ENCODE results near the gene CLUH. TPM values are rescaled to one million over a fixed set of nuclear protein-coding genes. Genes with fewer than 3 reads are reported as not detected.
"Not testable (repeated sequence)": the region's sequence is repeated elsewhere in the genome, so short reads cannot be mapped to it uniquely, and the experiment has no call there.

CLUH gene
- polyA plus RNA-seq, 1 experiment, result 7.1 TPM

DNA sequence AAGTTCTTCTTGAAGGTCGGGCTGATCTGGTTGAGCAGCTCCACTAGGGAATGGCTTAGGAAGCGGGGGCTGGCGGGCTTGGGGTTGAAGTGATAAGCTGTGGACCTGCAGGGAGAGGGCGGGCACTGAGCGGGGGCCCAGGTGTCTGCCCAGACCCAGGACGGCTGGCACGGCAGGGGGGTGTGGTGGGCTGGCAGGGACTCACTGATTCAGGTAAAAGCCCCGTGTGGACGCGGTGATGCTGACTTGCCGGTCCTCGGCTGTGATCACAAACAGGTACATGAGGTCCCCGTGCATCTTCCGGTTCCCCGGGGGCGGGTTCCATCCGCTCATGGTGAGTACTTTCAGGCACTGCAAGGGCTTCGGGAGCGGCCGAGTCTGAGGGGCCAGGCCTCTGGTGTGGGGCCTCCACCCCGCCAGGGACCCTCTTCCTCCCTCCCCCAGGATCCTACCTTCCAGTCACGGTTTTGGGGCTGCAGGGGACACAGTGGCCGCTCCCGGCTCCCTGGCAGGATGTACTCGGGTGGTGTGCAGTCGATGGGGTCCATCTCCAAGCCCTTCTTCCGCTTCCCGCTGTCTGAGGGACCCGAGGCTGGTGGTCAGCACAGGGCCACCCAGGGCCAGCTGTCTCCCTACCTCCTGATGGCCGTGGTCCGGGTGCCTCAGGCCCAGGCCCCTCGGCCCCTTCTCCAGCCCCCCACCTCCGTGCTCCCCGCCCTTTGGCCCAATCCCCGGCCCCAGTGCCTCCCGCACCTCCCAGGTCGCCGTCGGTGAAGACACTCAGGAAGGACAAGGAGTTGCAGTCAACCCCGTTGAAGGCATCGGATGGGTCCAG lies 10.2 kb downstream of the CLUH start:
- ChIA-PET POLR2A (no interaction called here), CTCF (no interaction called here)
- Histone ChIP-seq H3K27ac (ENCODE audit: low read depth, low read length) (no peak overlapping the region), H3K4me3 (ENCODE audit: low read depth, low read length) (no peak overlapping the region), H3K9me3 (ENCODE audit: control insufficient read depth, insufficient read depth, low read length) (no peaks in the 10 kb centered on the region; the same call in 1 of the 2 replicates), H3K27me3 (ENCODE audit: control insufficient read depth, insufficient read depth, low read length) (no peaks in the 10 kb centered on the region)
- no peak for DNase-seq (ENCODE audit: low read depth, low spot score)
- TF ChIP-seq, protein P1, sequence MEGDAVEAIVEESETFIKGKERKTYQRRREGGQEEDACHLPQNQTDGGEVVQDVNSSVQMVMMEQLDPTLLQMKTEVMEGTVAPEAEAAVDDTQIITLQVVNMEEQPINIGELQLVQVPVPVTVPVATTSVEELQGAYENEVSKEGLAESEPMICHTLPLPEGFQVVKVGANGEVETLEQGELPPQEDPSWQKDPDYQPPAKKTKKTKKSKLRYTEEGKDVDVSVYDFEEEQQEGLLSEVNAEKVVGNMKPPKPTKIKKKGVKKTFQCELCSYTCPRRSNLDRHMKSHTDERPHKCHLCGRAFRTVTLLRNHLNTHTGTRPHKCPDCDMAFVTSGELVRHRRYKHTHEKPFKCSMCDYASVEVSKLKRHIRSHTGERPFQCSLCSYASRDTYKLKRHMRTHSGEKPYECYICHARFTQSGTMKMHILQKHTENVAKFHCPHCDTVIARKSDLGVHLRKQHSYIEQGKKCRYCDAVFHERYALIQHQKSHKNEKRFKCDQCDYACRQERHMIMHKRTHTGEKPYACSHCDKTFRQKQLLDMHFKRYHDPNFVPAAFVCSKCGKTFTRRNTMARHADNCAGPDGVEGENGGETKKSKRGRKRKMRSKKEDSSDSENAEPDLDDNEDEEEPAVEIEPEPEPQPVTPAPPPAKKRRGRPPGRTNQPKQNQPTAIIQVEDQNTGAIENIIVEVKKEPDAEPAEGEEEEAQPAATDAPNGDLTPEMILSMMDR (IDR thresholded peaks at IDR 0.05; ENCODE audit: low read depth, low read length), result no peak

DNA sequence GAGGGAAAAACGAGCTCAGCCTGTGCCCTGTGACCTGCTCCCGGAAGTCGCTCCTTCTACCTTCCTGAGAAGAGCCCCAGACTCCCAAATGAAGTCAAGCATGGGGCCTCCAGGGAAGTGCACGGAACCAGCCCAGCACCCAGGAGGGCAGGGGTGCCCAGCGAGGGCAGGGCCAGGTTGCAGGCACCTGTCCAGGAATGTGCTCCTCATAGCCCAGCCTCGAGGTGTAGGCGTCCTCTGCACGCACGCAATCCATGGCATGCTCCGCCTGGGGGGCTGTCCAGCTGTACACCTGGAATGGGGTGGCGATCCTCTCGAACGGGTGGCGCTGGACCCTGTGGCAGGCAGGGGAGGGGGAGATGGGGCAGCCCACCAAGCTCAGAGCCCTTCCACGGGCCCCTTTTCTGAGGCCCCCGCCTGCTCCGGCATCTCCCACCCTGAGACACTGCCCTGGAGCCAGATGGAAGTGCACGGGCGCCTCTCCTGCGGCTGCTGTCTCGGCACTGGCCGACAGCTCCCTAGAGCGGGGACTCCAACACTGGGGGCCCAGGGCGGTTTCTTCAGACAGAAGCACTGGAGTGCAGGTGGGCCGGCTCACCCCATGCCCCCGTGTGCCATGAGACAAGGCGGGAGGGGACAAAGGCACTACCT lies 10.9 kb downstream of the CLUH start:
- no peaks in the 10 kb centered on the region for H3K27me3 ChIP-seq (ENCODE audit: control insufficient read depth, insufficient read depth, low read length)
- no peaks in the 10 kb centered on the region; the same call in 1 of the 2 replicates for H3K9me3 ChIP-seq (ENCODE audit: control insufficient read depth, insufficient read depth, low read length)
- ChIA-PET POLR2A (interaction anchor here (0.7 kb wide), 1 partner anchor 10 kb away, joined by 5 read pairs; no protein-coding TSS in a partner anchor), CTCF (interaction anchor here (1.2 kb wide), 1 partner anchor 25 kb away, joined by 3 read pairs; no protein-coding TSS in a partner anchor)
- TF ChIP-seq, protein P1 (IDR thresholded peaks at IDR 0.05; ENCODE audit: low read depth, low read length), result no peak
- no peak overlapping the region for H3K27ac ChIP-seq (ENCODE audit: low read depth, low read length)
- DNase-seq (ENCODE audit: low read depth, low spot score), result no peak
- no peak overlapping the region for H3K4me3 ChIP-seq (ENCODE audit: low read depth, low read length)

DNA sequence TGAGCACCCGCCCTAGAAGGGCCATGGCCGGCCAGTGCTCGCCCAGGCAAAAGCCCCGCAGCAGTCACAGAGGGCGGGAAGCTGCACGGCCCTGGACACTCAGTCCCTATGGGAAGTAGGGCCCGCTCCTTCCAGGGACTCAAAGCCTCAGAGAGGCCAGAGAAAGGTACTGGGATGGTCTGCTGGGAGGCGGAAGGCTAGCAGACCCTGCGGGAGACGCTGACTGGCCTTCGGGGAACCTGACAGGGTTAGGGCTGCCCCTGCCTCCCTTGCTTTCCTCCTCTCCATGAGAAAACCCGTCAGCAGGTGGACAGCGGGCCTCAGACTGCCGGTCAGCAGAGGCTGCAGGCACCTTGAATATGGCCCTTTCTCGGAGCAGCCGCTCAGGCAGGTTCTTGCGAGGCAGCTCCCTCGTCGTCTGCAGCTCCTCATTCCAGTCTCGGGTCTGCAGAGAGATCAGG lies 11.5 kb downstream of the CLUH start:
- H3K27ac ChIP-seq (ENCODE audit: low read depth, low read length), result no peak overlapping the region
- CTCF ChIA-PET, result interaction anchor here (1.2 kb wide), 1 partner anchor 24 kb away, joined by 3 read pairs; no protein-coding TSS in a partner anchor
- H3K9me3 ChIP-seq (ENCODE audit: control insufficient read depth, insufficient read depth, low read length), result no peaks in the 10 kb centered on the region; the same call in 1 of the 2 replicates
- TF ChIP-seq, protein P1 (IDR thresholded peaks at IDR 0.05; ENCODE audit: low read depth, low read length), result no peak
- no peak for DNase-seq (ENCODE audit: low read depth, low spot score)
- no peak overlapping the region for H3K4me3 ChIP-seq (ENCODE audit: low read depth, low read length)
- POLR2A ChIA-PET, result interaction anchor here (0.7 kb wide), 2 partner anchors 10 to 968 kb away, joined by 5 to 10 read pairs; no protein-coding TSS in a partner anchor
- no peaks in the 10 kb centered on the region for H3K27me3 ChIP-seq (ENCODE audit: control insufficient read depth, insufficient read depth, low read length)

DNA sequence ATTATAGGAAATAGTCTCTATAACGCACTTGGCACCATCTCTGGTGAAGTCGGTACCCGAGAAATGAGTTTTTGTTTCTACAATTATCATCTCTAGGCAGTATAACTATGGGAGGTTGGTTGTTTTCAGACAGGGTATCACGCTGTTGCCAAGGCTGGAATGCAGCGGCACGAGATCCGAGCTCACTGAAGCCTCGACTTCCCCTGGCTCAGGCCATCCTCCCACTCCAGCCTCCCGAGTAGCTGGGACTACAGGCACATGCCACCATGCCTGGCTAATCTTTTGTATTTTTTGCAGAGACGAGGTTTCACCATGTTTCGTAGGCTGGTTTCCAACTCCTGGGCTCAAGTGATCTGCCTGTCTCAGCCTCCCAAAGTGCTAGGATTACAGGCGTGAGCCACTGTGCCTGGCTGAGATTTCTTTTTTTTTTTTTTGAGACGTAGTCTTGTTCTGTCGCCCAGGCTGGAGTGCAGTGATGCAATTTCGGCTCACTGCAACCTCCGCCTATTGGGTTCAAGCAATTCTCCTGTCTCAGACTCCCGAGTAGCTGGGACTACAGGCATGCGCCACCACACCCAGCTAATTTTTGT lies 12.3 kb downstream of the CLUH start:
- H3K9me3 ChIP-seq (ENCODE audit: control insufficient read depth, insufficient read depth, low read length); H3K27me3 ChIP-seq (ENCODE audit: control insufficient read depth, insufficient read depth, low read length); H3K4me3 ChIP-seq (ENCODE audit: low read depth, low read length); H3K27ac ChIP-seq (ENCODE audit: low read depth, low read length); DNase-seq (ENCODE audit: low read depth, low spot score): not testable (repeated sequence)
- CTCF ChIA-PET, result interaction anchor here (1.2 kb wide), 1 partner anchor 24 kb away, joined by 3 read pairs; no protein-coding TSS in a partner anchor
- POLR2A ChIA-PET, result interaction anchor here (0.7 kb wide), 1 partner anchor 968 kb away, joined by 10 read pairs; no protein-coding TSS in a partner anchor

DNA sequence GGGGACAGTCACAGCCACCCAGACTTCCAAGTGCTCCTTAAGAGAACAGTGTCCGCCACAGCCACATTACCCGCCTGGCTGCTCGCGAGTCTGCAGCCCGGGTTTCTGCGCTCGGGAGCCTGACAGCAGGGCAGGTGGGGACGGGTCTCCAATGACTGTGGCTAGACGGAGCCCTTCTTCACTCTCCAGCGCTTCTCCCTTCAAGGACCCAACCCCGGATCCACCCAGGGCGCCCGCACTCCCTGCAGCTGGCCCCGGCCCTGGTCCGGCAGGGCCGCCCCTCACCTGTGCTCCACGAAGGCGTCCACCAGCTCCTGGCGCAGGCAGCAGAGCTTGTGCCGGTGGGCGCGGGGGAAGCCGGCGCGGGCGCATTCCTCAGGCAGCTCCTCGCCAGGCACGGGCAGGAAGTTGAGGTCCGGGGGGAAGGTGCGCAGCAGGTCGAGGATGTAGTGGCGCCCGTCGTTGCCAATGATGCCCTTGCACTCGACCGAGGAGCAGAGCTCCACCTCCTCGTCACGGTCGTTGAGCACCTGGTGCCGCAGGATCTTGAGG lies 13.9 kb downstream of the CLUH start:
- TF ChIP-seq, protein P1 (IDR thresholded peaks at IDR 0.05; ENCODE audit: low read depth, low read length), result no peak
- DNase-seq (ENCODE audit: low read depth, low spot score), result no peak
- Histone ChIP-seq H3K4me3 (ENCODE audit: low read depth, low read length) (no peak overlapping the region), H3K27me3 (ENCODE audit: control insufficient read depth, insufficient read depth, low read length) (no peaks in the 10 kb centered on the region), H3K9me3 (ENCODE audit: control insufficient read depth, insufficient read depth, low read length) (no peaks in the 10 kb centered on the region; the same call in 1 of the 2 replicates), H3K27ac (ENCODE audit: low read depth, low read length) (no peak overlapping the region)
- ChIA-PET POLR2A (no interaction called here), CTCF (no interaction called here)
